H54 (cell line): ENCODE results near the gene GTF3C5.
"Not testable (repeated sequence)": the region's sequence is repeated elsewhere in the genome, so short reads cannot be mapped to it uniquely, and the experiment has no call there.

Experiments
- DNase-seq: peaks from one replicate; pipeline ENCODE4 v3.0.0; 2011; ENCODE audit warnings: low spot score, mixed read lengths; ENCODE audit not compliant: insufficient read length
- FAIRE-seq: peaks from 3 replicates; lab custom pipeline; 2011; peaks lifted over from hg19 to GRCh38; lab: Jason Lieb, UNC
- POLR2A ChIP-seq: IDR thresholded peaks from 2 replicates; pipeline ENCODE4 v1.6.1; 2011; ENCODE audit warnings: low read depth, mild to moderate bottlenecking, low read length

Gene GTF3C5

GRCh38 chr9:133086894-133087293 is 56.1 kb downstream of the GTF3C5 start:
- TF ChIP-seq POLR2A, result no peak
- DNase-seq, result no peak
- no peak for FAIRE-seq

- FAIRE-seq (no peak), DNase-seq (no peak)
- TF ChIP-seq POLR2A, result no peak
Observed at GRCh38 chr9:133087429-133088145, 56.8 kb downstream of the GTF3C5 start.

GRCh38 chr9:133088146-133088750 is 57.5 kb downstream of the GTF3C5 start:
- DNase-seq (no peak), FAIRE-seq (no peak)
- TF ChIP-seq POLR2A, result no peak

GRCh38 chr9:133088756-133089155 is 58.0 kb downstream of the GTF3C5 start:
- TF ChIP-seq POLR2A, result no peak
- FAIRE-seq (no peak), DNase-seq (no peak)

- FAIRE-seq (no peak), DNase-seq (no peak)
- no peak for TF ChIP-seq POLR2A
Observed at GRCh38 chr9:133089271-133089671, 58.5 kb downstream of the GTF3C5 start.

GRCh38 chr9:133090187-133090586 is 59.4 kb downstream of the GTF3C5 start:
- TF ChIP-seq POLR2A, result no peak
- FAIRE-seq (no peak), DNase-seq (no peak)

- no peak for DNase-seq
- no peak for FAIRE-seq
- TF ChIP-seq POLR2A, result no peak
Observed at GRCh38 chr9:133090752-133091385, 60.1 kb downstream of the GTF3C5 start.

GRCh38 chr9:133094351-133094750 is 63.6 kb downstream of the GTF3C5 start:
- not testable (repeated sequence) for DNase-seq

GRCh38 chr9:133094842-133095393 is 64.1 kb downstream of the GTF3C5 start:
- no peak for TF ChIP-seq POLR2A
- DNase-seq, result no peak
- FAIRE-seq, result no peak

More at GRCh38 chr9:133094351-133094750, 63.6 kb downstream of the GTF3C5 start:
- FAIRE-seq, result not testable (repeated sequence)

GRCh38 chr9:133098104-133098754 is 67.4 kb downstream of the GTF3C5 start:
- FAIRE-seq, result no peak
- no peak for TF ChIP-seq POLR2A

GRCh38 chr9:133098871-133099270 is 68.1 kb downstream of the GTF3C5 start:
- no peak for TF ChIP-seq POLR2A
- FAIRE-seq (no peak), DNase-seq (no peak)

More at GRCh38 chr9:133098104-133098754, 67.4 kb downstream of the GTF3C5 start:
- DNase-seq, result no peak

- TF ChIP-seq POLR2A, result no peak
- FAIRE-seq (no peak), DNase-seq (no peak)
Observed at GRCh38 chr9:133099726-133100505, 69.1 kb downstream of the GTF3C5 start.

- no peak for TF ChIP-seq POLR2A
- FAIRE-seq (no peak), DNase-seq (no peak)
Observed at GRCh38 chr9:133100506-133101355, 69.9 kb downstream of the GTF3C5 start.
